Hematopoietic multipotent progenitor cell treated with erythropoietin and hydrocortisone succinate and interleukin-3 and kit ligand, for 8 days (in vitro differentiated cells): ENCODE data around the gene PLA2G3.

Experiments
- DNase-seq: peaks from one replicate; pipeline ENCODE4 v3.0.0-alpha.2; 2015

Gene PLA2G3

DNA sequence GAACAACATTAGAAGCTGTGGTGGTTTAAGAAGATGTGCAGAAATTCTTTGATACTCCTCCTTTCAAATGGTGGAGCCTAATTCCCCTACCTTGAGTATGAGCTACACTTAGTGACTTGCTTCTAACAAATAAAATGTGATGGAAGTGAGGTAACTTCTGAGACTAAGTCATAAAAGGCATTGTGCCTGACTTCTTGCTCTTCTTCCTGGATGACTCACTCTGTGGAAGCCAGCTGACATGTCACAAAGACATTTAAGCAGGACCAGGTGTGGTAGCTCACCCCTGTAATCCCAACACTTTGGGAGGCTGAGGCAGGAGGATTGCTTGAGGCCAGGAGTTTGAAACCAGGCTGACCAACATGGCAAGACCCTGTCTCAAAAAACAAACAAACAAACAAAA is 3.9 kb upstream of the PLA2G3 start:
- DNase-seq, result no peak

DNA sequence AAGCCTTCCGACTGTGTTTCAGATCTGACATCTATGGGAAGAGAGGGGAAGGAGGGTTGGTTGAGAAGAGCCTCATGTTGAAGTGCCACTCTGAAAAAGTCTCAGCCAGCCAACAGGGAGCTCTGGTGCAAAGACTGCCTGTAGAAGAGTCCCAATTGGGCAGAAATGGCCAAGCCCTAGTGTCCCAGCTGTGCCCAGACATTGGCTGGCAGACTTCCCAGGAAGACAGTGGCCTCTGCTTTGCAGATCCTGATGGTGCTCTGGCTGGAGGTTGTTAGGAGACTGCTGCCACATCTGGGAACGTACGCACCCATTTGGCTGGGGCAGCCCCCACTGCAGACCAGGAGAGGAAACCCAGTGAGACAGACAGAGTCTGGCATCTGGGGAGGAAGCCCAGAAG is 3.2 kb upstream of the PLA2G3 start:
- no peak for DNase-seq

DNA sequence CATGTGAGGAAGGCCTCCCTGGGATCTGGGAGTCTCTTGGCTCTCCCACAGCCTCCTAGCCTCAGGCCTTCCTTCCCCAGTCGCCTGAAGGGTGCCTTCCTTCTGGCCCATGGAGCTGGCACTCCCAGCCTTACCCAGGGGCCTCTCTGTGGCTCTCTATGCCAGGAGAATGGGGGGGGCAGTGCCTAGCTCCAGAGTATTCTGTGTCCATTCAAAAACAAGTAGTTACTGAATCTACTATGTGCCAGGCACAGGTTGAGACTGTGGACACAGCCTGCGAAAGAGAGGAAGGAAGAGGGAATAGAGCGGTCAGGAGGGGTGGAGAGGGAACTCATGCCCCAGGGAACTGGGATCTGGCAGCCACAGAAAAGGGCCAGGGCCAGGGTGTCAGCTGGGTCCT is 2.7 kb upstream of the PLA2G3 start:
- no peak for DNase-seq

DNA sequence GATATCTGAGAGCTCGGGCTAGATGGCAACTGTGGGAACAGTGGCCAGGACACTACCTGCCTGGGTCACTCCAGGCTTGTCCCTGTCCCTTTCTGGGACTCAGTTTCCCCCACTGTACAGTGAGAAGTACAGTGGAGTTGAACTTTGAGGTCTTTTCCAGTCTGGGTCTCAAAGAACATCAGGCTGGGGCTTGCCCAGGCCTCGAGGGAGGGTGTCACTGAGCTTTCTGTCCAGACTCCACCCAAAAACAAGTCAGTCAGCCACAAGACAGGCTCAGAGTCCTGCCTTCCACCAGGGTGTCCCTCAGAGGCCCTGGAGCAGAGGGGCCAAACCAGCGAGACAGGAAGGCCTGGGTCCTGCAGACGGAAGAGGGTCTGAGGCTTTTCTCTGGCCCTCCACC is 2.0 kb upstream of the PLA2G3 start:
- DNase-seq, result no peak

DNA sequence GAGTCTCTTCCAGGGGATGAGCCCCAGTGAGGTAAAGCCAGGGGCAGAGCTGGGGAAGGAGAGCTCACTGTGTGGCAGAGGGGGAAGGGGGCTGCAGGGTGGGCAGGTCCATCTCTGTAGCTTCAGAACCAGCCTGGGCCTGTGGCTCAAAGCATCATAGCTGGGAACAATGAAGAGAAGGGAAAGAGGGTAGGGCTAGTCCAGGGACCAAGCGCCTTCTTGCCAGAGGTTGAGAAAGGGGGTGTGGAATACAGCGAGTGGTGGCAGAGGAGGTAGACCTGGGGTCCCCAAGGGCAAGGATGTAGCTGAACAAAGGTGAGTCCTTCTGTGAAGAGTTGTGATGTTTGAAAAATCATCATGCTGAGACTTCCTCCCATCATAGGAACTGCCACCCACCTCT is 1.2 kb upstream of the PLA2G3 start:
- no peak for DNase-seq

DNA sequence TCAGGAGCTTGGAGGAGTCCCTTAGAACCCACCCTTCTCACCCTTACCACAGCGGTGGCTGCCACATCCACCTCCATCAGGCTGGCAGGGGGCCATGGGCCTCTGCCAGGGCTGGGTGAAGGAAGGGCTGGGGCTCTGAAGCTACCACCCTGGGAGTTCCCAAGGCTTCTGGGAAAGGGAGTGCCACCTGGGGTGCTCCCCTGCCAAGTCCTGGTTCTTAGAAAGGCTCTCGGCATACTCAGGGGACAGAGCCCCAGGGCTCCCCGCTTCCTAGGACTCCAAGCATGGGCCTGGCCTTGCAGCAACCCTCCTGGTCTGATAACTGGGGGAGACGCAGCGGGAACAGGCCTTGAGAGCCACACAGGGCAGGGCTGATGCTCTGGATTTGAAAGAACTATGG is 438 bp upstream of the PLA2G3 start:
- peak; percentile 45 for DNase-seq

DNA sequence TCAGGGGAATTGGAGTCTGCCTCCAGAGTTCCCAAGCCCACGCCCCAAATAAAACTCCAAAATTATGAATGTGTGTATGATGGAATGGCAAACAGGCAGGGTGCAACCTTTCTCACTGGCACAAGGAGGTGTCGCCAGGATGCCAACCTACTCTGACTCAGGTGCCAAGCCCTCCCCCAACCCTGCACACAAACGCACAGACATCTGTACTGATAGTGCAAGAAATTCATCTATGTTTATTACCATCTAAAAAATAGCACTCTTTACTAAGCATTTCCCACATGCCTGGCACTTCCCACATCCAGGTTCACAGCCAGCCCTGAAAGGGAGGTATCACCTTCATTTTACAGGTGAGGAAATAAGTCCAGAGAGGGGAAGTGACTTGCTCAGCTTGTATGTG is 1.2 kb downstream of the PLA2G3 start:
- no peak for DNase-seq

DNA sequence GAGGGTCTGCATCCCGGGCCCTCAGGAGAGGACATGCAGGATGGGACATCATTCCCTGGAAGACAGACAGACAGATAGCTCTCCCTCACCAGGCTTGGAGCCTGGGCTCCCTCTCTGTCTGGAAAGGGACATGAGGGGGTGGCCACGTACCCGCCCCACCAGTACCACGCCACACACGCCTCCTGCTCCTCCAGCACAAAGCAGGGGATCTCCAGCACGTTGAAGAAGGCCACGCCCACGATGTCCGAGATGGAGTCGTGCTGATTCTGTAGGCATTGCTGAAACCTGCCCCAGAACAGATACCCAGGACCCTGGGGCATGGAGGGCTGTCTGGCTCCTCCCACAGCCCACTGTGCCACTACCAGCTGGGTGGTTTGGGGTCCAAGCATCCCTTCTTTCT is 2.2 kb downstream of the PLA2G3 start:
- DNase-seq, result no peak

DNA sequence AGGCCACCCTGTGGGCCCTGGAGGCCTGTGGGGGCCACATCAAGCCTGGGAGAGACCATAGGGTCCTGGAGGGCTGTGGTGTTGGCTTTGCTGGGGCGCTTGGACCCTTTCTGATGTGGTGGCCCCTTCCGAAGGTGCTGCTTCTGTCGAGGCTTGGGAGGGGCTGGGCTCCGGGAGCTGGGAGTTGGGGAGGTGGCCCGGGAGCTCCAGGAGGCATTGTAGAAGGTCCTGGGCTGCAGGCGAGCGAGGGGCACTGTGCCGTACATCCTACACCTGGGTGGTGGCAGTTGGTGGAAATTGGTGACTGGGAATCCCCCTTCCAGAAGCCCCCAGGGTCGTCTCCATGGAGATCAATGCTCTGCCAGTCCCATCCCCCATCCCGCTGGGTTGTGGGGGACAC is 2.6 kb downstream of the PLA2G3 start:
- DNase-seq, result no peak

DNA sequence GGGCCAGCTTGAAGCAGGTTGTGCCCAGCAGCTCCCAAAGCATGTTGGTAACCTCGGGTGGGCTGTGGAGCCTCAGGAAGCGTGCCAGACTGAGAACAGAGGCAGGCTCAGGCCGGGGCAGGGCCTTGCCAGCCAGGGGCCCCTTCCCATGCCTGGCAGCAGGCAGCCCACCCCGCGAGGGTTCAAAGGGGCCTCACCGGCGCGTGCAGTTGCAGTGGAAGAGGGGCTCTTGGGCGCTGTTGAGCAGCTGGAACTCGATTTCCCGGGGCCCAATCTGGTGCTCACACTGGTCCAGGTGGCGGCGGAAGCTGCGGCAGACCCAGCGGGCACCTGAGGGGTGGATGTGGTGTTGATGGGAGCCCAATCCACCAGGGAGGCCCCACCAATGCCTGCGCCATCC is 3.6 kb downstream of the PLA2G3 start:
- DNase-seq, result no peak

DNA sequence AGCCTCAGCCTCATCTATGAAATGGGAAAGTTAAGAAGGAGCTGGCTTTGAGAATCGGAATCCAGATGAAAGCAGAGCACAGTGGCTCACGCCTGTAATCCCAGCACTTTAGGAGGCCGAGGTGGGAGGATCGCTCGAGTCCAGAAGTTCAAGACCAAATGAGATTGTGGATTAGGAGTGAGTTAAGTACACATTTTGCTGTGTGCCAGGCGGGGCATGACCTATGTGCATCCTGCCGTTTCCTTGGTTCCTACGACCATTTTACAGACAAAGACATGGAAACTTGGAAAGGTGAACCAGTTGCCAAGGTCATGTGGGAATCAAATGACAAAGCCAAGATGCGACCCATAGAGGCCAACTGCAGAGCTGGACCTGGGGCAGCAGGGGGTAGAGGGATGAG is 4.2 kb downstream of the PLA2G3 start:
- DNase-seq, result no peak

DNA sequence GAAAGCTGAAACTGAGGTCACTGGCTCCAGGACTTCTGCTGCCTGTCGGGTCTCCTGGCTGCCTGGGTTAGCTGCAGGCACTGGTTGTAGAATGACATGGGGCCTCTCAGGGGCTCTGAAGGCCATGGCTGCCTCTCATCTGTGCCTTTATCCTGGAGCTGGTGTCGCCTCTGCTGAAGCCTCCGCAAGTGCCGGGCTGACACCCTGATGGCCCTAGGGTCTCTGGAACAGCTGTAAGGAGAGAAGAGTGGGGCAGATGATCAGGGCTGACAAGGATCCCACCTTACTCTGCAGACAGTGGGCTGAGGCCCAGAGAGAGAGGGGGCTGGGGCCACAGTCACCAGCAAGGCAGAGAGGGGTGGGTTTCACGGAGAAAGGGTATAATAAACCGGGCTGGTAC is 4.6 kb downstream of the PLA2G3 start:
- no peak for DNase-seq

DNA sequence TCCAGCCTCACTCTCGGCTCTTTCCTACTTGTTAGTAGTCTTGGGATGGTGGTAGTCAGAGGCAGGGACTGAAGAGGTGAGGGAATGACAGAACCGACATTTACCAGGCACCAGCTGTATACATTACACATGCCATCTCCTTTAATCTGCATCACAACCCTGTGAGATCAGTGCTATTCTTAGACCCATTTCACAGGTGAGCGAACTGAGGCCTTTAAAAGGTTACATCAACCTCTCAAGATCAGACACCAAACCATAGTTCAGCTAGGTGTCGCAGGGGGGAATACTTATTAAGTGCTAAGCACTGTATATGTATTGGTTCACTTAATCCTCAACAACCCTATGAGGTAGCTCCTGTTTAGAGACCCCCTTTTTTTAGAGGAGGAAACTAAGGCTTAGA is 5.6 kb downstream of the PLA2G3 start:
- no peak for DNase-seq

DNA sequence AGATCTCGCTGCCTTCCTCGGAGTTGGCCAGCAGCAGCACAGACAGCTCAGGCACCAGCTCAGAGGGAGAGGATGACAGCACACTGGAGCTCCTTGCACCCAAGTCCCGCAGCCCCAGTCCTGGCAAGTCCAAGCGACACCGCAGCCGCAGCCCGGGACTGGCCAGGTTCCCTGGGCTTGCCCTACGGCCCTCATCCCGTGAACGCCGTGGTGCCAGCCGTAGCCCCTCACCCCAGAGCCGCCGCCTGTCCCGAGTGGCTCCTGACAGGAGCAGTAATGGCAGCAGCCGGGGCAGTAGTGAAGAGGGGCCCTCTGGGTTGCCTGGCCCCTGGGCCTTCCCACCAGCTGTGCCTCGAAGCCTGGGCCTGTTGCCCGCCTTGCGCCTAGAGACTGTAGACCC is 6.4 kb downstream of the PLA2G3 start:
- no peak for DNase-seq

DNA sequence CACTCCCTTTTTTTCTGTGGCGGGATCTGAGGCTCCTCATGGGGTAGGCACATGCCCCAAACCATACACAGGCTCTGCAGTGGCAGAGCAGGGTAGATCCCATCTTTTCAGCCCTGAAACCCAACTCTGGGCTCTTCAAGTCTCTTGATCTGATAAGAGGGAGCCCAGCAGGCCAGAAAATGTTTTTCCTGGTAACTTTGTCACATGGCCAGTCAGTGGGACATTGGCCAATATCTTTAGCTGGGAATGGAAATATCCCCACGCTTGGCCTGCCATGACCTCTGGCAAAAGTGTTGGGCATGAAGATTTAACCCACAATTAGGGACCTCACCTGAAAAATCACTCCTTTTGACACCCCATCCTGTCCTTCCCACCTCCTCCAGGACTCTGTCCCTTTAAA is 9.4 kb downstream of the PLA2G3 start:
- no peak for DNase-seq

DNA sequence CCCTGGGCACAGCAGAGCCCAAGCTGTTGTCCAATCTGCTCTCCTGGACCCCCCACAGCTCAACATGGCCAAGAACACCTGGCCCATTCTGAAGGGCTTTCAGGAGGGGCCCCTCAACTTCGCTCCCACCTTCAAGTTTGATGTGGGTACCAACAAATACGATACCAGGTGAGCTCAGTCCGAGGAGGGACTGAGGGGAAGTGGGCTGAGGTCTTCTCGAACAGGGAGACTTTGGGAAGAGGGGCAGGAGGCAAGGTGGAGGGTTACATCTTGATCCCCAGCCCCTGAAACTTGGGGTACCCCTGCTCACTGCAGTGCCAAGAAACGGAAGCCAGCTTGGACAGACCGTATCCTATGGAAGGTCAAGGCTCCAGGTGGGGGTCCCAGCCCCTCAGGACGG is 12.2 kb downstream of the PLA2G3 start:
- DNase-seq, result no peak

DNA sequence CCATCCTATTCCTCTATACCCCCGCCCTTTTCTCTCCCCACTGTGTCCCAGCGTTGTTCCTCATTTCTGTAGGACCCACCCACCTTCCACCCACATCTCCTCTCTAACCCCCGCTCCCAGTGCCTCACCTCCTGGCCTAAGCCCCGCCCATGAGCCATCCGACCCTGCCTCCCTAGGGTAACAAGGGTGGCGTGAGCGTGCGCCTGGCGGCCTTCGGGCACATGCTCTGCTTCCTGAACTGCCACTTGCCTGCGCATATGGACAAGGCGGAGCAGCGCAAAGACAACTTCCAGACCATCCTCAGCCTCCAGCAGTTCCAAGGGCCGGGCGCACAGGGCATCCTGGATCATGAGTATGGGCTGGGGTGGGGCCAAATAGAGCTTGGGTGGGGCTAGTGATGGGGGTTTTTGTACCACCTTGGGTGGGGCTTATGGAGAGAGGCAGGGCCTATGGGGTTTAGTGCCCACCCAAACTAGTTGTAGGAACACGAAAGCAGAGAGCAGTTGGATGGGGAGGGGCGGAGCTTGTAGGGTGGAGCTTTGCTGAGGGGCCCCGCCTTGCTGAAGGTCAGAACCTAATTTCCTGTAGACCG is 13.0 kb downstream of the PLA2G3 start:
- peak; percentile 8 for DNase-seq

DNA sequence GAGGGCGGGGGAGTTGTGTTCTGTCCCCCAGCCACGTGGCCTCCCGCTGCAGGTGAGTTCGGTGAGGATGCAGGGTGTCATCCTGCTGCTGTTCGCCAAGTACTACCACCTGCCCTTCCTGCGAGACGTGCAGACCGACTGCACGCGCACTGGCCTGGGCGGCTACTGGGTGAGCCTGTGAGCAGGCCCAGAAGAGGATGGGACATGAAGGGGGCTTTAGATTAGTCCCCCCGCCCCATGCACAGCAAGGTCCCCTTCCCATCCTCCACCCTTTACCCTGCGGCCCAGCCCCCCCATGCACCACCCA is 13.5 kb downstream of the PLA2G3 start:
- no peak for DNase-seq

DNA sequence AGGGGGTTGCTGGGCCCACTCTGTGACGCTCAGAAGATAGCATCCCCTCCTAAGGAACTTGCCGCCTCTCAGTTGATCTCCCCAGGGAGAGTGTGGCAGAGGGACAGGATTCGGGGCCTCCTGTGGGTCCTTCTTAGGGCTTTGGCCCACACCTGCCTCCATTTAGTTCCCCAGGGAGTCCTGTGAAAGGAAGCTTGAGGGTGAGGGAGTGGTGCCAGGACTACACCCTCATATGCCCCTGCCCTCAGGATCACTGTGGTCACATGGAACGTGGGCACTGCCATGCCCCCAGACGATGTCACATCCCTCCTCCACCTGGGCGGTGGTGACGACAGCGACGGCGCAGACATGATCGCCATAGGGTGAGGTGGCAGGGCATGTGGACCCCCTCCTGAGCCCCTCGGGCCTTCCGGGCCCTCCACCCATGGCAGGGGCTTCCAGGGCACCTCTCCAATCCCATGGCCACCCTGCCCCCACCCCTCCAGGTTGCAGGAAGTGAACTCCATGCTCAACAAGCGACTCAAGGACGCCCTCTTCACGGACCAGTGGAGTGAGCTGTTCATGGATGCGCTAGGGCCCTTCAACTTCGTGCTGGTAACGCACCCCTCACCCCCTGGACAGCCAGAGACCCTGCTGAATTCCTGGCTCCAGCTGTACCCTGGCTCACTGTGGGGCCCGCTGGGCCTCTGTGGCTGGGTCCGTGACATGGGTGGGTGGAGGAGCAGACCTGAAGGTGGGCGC is 14.0 kb downstream of the PLA2G3 start:
- no peak for DNase-seq

DNA sequence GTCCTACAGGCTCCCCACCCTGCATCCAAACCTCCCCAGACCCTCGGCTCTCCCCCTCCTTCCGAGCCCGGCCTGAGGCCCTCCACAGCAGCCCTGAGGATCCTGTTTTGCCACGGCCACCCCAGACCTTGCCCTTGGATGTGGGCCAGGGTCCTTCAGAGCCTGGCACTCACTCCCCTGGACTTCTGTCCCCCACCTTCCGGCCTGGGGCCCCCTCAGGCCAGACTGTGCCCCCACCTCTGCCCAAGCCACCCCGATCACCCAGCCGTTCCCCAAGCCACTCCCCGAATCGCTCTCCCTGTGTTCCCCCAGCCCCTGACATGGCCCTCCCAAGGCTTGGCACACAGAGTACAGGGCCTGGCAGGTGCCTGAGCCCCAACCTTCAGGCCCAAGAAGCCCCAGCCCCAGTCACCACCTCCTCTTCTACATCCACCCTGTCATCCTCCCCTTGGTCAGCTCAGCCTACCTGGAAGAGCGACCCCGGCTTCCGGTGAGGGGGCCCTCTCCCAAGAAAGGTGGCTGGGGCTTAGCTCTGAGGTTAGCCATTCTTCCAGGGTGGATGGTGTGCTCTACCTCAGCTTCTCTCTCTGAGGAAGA is 14.7 kb downstream of the PLA2G3 start:
- no peak for DNase-seq

DNA sequence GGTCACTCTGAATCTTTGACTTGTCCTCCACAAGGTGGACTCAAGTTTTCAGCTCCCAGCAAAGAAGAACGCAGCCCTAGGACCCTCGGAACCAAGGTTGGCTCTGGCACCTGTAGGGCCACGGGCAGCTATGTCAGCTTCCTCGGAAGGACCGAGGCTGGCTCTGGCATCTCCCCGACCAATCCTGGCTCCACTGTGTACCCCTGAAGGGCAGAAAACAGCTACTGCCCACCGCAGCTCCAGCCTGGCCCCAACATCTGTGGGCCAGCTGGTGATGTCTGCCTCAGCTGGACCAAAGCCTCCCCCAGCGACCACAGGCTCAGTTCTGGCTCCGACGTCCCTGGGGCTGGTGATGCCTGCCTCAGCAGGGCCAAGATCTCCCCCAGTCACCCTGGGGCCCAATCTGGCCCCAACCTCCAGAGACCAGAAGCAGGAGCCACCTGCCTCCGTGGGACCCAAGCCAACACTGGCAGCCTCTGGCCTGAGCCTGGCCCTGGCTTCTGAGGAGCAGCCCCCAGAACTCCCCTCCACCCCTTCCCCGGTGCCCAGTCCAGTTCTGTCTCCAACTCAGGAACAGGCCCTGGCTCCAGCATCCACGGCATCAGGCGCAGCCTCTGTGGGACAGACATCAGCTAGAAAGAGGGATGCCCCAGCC is 15.4 kb downstream of the PLA2G3 start:
- no peak for DNase-seq

DNA sequence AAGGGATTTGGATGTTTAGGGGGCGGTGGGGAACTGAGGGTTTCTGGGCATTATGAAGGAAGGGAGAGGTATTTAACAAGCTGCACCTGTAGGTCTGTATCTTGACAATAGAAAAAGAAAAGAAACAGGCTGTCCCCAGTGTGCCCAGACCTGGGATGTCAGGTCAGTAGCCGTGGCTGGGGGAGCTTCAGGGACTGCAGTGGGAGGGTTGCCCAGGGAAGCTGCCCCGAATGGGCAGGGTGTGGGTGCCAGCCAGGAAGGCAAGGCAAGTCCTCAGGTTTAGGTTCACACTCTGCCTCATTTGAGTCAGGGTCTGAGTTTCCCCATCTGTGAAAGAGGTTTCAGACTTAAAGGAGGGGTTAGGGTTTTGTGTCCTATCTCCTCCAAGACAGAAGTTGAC is 16.0 kb downstream of the PLA2G3 start:
- DNase-seq, result no peak

DNA sequence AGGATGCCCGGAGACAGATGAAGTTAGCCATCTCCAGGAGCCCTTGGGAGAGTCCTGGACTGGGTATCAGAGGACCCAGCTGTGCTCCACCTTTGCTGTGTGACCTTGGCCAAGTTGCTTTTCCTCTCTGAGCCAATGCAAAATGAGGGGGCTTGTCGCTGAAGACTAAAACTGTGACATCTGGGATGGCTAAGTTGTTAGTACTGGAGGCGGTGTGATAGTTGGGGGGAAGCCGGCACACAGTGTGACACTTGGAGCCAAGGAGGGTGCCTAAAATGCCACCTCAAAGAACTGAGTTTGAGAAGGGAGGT is 17.1 kb downstream of the PLA2G3 start:
- DNase-seq, result no peak

DNA sequence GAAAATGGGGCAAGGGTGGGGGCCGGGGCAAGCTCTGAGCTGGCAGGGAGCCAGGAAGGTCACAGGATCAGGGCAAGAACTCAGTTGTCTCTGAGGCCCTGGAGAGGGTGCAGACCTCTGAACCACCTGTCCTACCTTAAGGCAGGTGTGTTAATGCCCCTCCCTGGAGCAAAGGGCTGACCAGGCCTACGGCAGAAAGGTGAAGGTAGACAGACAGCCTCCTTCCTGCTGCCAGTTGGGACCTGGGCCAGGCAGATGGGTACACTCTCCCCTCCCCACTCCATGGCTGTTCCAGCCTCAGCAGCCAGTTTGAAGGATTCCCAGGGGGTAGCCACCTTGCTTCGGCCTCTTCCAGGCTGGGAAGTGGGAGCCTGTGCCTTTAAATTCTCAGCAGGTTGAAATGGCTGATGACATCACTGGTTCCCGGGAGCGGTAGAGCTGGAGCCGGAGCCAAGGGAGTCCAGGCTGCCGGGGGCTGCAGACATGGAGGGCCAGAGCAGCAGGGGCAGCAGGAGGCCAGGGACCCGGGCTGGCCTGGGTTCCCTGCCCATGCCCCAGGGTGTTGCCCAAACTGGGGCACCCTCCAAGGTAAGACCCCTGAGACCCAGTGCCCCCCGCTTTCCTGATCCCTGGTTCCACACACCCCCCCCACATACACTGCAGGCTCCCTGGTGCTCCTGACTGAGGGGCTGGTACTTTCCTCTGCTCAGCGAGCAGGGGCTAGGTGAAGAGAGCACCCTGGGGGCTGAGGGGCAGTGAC is 17.6 kb downstream of the PLA2G3 start, which contains the start of gene INPP5J:
Gene INPP5J (plus strand): TSS at position 435 of the 760 bp plus-strand sequence. CDS start 49 bp downstream, at position 484.
- DNase-seq, result no peak
